Measurements from ENCODE around the gene ATRNL1.

Gene ATRNL1

DNA sequence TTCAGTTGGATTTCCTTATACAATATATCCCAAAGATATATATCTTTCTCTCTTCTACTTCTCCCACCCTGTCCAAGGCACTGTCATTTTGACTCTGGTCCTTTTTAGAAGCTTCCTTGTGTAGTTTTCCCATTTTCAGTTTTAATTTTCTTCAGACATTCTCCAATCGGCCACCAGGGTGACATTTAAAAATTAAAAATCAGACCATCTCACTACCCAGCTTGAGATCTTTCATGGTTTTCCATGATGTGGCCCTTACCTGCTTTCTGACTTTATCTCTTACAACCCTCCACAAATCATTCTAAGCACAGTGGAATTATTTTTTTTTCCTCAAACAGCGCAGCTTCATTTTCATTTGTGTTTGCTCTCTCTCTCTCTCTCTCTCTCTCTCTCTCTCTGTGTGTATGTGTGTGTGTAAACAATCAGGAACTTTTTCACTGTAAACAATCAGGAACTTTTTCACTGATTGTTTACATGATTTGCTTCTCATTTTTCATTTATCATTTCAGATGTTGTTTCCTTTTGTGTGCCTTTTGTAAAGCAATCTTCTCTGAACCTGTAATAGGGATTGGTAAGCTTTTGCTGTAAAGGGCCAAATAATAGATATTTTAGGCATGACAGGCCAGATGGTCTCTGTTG lies 348.9 kb downstream of the ATRNL1 start:
- Histone ChIP-seq H3K9me2 (replicated peaks; ENCODE audit: control insufficient read depth, low read length) (no peaks in the 10 kb centered on the region), H3K36me3 (ENCODE audit: control insufficient read depth, low read length) (no peaks in the 10 kb centered on the region), H3K4me1 (ENCODE audit: control insufficient read depth, low read length) (no peaks in the 10 kb centered on the region), H3K4me2 (ENCODE audit: low read length) (no peak overlapping the region), H3K9me3 (ENCODE audit: control insufficient read depth, insufficient read depth, low read length) (no peaks in the 10 kb centered on the region), H3K27me3 (ENCODE audit: control insufficient read depth, low read length) (no peaks in the 10 kb centered on the region), H3K79me2 (ENCODE audit: control insufficient read depth, low read length) (no peaks in the 10 kb centered on the region), H3K27ac (ENCODE audit: low read depth, low read length) (no peak overlapping the region), H3F3A (ENCODE audit: control insufficient read depth, insufficient read depth) (no peaks in the 10 kb centered on the region), H3K4me3 (ENCODE audit: low read length) (no peak overlapping the region), H4K20me1 (ENCODE audit: control insufficient read depth, insufficient read depth, low read depth, low read length) (no peaks in the 10 kb centered on the region)
- no peak for TF ChIP-seq EZH2phosphoT487 (IDR thresholded peaks at IDR 0.05; ENCODE audit: borderline replicate concordance, low read length)
- TF ChIP-seq, protein P1, sequence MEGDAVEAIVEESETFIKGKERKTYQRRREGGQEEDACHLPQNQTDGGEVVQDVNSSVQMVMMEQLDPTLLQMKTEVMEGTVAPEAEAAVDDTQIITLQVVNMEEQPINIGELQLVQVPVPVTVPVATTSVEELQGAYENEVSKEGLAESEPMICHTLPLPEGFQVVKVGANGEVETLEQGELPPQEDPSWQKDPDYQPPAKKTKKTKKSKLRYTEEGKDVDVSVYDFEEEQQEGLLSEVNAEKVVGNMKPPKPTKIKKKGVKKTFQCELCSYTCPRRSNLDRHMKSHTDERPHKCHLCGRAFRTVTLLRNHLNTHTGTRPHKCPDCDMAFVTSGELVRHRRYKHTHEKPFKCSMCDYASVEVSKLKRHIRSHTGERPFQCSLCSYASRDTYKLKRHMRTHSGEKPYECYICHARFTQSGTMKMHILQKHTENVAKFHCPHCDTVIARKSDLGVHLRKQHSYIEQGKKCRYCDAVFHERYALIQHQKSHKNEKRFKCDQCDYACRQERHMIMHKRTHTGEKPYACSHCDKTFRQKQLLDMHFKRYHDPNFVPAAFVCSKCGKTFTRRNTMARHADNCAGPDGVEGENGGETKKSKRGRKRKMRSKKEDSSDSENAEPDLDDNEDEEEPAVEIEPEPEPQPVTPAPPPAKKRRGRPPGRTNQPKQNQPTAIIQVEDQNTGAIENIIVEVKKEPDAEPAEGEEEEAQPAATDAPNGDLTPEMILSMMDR (IDR thresholded peaks at IDR 0.05; ENCODE audit: low read depth, low read length, poor library complexity, severe bottlenecking): no peak

DNA sequence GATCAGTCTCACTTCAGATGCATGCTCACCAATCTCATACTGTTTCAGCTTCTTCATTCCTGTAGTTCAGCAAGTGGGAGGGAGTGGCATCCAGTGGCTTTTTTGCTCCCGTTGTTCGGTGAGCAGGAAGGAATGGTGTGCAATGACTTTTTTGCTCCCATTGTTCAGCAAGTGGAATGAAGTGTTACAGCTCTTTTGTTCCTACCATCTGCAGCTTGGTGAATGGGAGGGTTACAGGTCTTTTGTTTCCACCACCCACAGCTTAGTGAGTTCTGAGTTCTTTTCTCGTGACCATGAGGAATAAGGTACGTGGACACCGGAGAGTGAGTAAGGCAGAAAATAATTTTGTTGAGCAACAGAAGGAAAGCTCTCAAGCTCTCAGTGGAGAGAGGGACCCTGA lies 363.6 kb downstream of the ATRNL1 start:
- H3K79me2 ChIP-seq (ENCODE audit: control insufficient read depth, low read length): no peaks in the 10 kb centered on the region
- no peaks in the 10 kb centered on the region for H3K9me2 ChIP-seq (replicated peaks; ENCODE audit: control insufficient read depth, low read length)
- no peaks in the 10 kb centered on the region for H4K20me1 ChIP-seq (ENCODE audit: control insufficient read depth, insufficient read depth, low read depth, low read length)
- no peaks in the 10 kb centered on the region for H3K36me3 ChIP-seq (ENCODE audit: control insufficient read depth, low read length)
- H3K27me3 ChIP-seq (ENCODE audit: control insufficient read depth, low read length): no peaks in the 10 kb centered on the region
- H3K4me1 ChIP-seq (ENCODE audit: control insufficient read depth, low read length): no peaks in the 10 kb centered on the region
- H3K4me3 ChIP-seq (ENCODE audit: low read length): no peak overlapping the region
- H3K9me3 ChIP-seq (ENCODE audit: control insufficient read depth, insufficient read depth, low read length): no peaks in the 10 kb centered on the region; the same call in 1 of the 2 replicates
- no peaks in the 10 kb centered on the region for H3F3A ChIP-seq (ENCODE audit: control insufficient read depth, insufficient read depth)
- no peak overlapping the region for H3K4me2 ChIP-seq (ENCODE audit: low read length)
- H3K27ac ChIP-seq (ENCODE audit: low read depth, low read length): no peak overlapping the region
- TF ChIP-seq EZH2phosphoT487 (IDR thresholded peaks at IDR 0.05; ENCODE audit: borderline replicate concordance, low read length): no peak
- TF ChIP-seq, protein P1 (IDR thresholded peaks at IDR 0.05; ENCODE audit: low read depth, low read length, poor library complexity, severe bottlenecking): no peak

DNA sequence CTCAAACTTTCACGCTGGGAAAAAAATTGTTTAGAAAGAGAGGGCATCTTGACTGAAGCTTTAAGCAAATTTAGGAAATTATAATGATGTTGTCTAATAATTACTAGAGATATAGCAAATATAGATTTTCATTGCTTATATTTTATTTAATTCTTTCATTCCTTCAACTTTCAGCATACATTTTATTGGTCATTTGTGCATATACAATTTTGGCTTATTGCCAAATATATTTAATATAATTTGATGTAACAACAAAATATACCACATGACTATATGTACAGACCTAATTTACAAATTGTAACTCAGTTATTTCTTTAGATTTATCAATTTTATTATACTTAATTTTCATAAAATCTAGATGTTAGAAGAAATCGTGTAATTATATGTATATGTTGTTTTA lies 390.1 kb downstream of the ATRNL1 start:
- Histone ChIP-seq H3K79me2 (ENCODE audit: control insufficient read depth, low read length) (no peaks in the 10 kb centered on the region), H3K9me2 (replicated peaks; ENCODE audit: control insufficient read depth, low read length) (no peaks in the 10 kb centered on the region), H4K20me1 (ENCODE audit: control insufficient read depth, insufficient read depth, low read depth, low read length) (no peaks in the 10 kb centered on the region), H3K27ac (ENCODE audit: low read depth, low read length) (no peak overlapping the region), H3K36me3 (ENCODE audit: control insufficient read depth, low read length) (no peaks in the 10 kb centered on the region), H3K4me2 (ENCODE audit: low read length) (no peak overlapping the region), H3K9me3 (ENCODE audit: control insufficient read depth, insufficient read depth, low read length) (no peaks in the 10 kb centered on the region), H3F3A (ENCODE audit: control insufficient read depth, insufficient read depth) (no peaks in the 10 kb centered on the region), H3K27me3 (ENCODE audit: control insufficient read depth, low read length) (no peaks in the 10 kb centered on the region), H3K4me1 (ENCODE audit: control insufficient read depth, low read length) (no peaks in the 10 kb centered on the region), H3K4me3 (ENCODE audit: low read length) (no peak overlapping the region)
- no peak for TF ChIP-seq EZH2phosphoT487 (IDR thresholded peaks at IDR 0.05; ENCODE audit: borderline replicate concordance, low read length)
- TF ChIP-seq, protein P1 (IDR thresholded peaks at IDR 0.05; ENCODE audit: low read depth, low read length, poor library complexity, severe bottlenecking): no peak

Measured in DOHH2 (cell line).